ENCODE results near the gene GINS3.
"Not testable (repeated sequence)": the region's sequence is repeated elsewhere in the genome, so short reads cannot be mapped to it uniquely, and the experiment has no call there.

The GINS3 gene

GRCh38 chr16:58411736-58412614 lies 19.7 kb downstream of the GINS3 start:
- Histone ChIP-seq H3K9ac (no peak overlapping the region), H3K27ac (no peak overlapping the region), H3K4me3 (no peak overlapping the region), H3K9me3 (no peaks in the 10 kb centered on the region), H3K27me3 (no peaks in the 10 kb centered on the region), H3K4me1 (peaks cover 89% of the 10 kb centered on the region), H4K20me1 (no peaks in the 10 kb centered on the region), H3K36me3 (no peaks in the 10 kb centered on the region), H3K4me2 (peak overlapping the region; percentile 36)
- TF ChIP-seq Cebpa-rat (IDR thresholded peaks at IDR 0.05) = no peak

GRCh38 chr16:58412615-58412970 lies 20.3 kb downstream of the GINS3 start:
- H4K20me1 ChIP-seq, H3K36me3 ChIP-seq, H3K4me3 ChIP-seq, H3K9ac ChIP-seq, H3K27ac ChIP-seq, H3K9me3 ChIP-seq, H3K27me3 ChIP-seq: not testable (repeated sequence)
- Histone ChIP-seq H3K4me1 (peaks cover 89% of the 10 kb centered on the region), H3K4me2 (peak overlapping the region; percentile 67)

DNA sequence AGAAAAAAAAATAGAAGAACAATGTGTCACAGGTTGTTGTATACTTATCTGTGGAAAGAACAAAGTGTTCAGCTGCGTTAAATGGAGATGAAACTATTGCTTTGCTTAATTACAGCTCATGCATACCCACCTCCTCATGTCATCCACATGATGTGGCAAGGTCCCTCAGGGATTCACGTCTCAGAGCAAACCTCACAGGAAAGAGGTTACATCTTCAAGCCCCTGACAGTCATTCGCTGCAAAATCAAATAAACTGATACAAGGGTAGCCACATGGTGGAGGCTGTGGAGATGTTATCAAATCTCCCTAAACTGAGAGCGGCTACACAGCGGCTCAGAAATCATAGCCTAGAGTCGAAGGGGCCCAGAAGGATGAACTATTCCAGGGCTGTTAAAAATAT lies 21.1 kb downstream of the GINS3 start:
- Histone ChIP-seq H4K20me1 (no peaks in the 10 kb centered on the region), H3K4me2 (peak overlapping the region; percentile 67), H3K9ac (no peak overlapping the region), H3K27me3 (no peaks in the 10 kb centered on the region), H3K27ac (no peak overlapping the region), H3K4me3 (no peak overlapping the region), H3K36me3 (no peaks in the 10 kb centered on the region), H3K9me3 (no peaks in the 10 kb centered on the region), H3K4me1 (peaks cover 94% of the 10 kb centered on the region)
- peak; percentile 50; the same call in 1 of the 2 replicates for TF ChIP-seq Cebpa-rat (IDR thresholded peaks at IDR 0.05)

DNA sequence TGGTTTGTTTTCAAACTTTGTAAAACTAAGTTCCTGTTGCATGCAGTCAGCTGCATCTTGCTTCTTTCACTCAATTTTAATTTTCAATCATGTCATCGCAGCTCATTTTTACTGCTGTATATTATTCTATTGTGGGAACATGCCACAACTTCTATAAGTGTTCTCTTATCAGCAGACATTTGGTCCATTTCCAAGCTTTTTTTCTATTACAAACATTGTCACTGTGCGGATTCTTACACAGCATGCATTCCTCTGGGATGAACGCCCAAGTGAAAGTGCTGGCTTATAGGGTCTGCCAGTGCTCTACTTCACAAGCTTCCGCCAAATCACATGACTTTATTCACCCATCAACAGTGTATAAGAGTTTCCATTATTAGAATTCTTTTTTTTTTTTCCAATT lies 22.7 kb downstream of the GINS3 start:
- H3K36me3 ChIP-seq = no peaks in the 10 kb centered on the region
- no peak overlapping the region for H3K27ac ChIP-seq
- no peak for TF ChIP-seq Cebpa-rat (IDR thresholded peaks at IDR 0.05)
- no peaks in the 10 kb centered on the region for H3K27me3 ChIP-seq
- H3K4me1 ChIP-seq = peaks cover 97% of the 10 kb centered on the region
- no peak overlapping the region for H3K4me3 ChIP-seq
- no peak overlapping the region for H3K9ac ChIP-seq
- H3K4me2 ChIP-seq = no peak overlapping the region
- H3K9me3 ChIP-seq = no peaks in the 10 kb centered on the region
- H4K20me1 ChIP-seq = no peaks in the 10 kb centered on the region

DNA sequence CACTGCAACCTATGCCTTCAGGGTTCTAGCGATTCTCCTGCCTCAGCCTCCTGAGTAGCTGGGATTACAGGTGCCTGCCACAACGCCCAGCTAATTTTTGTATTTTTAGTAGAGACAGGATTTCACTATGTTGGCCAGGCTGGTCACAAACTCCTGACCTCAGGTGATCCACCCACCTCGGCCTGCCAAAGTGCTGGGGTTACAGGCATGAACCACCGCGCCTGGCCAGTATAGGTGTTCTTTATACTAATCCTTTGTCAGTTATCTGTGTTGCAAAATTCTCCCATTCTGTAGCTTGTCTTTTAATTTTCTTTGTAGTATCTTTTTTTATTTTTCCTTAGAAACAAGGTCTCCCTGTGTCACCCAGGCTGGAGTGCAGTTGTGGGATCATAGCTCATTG lies 23.7 kb downstream of the GINS3 start:
- H3K9me3 ChIP-seq, H3K36me3 ChIP-seq, H3K27me3 ChIP-seq, H4K20me1 ChIP-seq, H3K9ac ChIP-seq, H3K27ac ChIP-seq, H3K4me3 ChIP-seq: not testable (repeated sequence)
- peak overlapping the region; percentile 73 for H3K4me2 ChIP-seq
- peaks cover 99% of the 10 kb centered on the region for H3K4me1 ChIP-seq

DNA sequence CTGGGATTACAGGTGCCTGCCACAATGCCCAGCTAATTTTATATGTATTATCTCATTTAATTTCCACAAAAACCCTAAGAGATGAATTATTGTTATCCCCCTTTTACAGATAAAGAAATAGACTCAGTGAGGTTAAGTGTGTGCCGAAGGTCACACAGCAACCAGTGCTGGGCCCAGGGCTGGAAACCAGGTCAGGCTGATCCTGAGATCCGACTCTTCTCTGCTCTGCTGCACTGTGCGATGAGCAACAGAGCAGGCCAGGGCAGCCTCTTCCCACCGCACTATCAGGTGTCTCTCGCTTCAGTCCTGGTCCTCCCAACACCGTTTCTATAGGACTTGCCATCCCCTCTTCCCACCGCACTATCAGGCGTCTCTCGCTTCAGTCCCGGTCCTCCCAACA lies 24.8 kb downstream of the GINS3 start:
- no peak for TF ChIP-seq Cebpa-rat (IDR thresholded peaks at IDR 0.05)
- H3K4me1 ChIP-seq = peaks cover 99% of the 10 kb centered on the region

DNA sequence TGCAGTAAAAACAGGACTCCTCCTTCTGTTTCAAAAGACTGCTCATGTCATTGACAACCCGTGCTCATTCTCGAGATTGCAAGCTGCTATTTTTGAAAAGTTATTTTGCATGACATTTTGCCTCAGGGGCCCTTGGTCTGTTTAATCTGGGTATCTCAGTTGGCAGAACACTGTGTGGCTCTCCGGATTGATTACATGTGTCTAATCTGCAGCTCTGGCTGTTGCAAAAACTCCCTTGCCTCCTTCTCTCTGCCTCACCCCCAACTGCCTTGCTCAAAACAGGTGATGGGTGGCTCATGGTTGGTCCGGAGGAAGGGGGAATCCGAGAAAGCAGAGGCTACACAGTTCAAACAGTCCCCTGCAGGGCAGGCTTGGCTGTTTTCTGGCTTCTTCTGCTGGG lies 25.3 kb downstream of the GINS3 start:
- Histone ChIP-seq H3K4me2 (peak overlapping the region; percentile 73), H3K9me3 (no peaks in the 10 kb centered on the region), H3K4me3 (no peak overlapping the region), H3K9ac (0 out of 2 replicates have a peak overlapping the region, but pooled peaks have one; percentile 0), H4K20me1 (no peaks in the 10 kb centered on the region), H3K27me3 (no peaks in the 10 kb centered on the region), H3K27ac (0 out of 2 replicates have a peak overlapping the region, but pooled peaks have one; percentile 15), H3K4me1 (peaks cover 99% of the 10 kb centered on the region), H3K36me3 (no peaks in the 10 kb centered on the region)
- TF ChIP-seq Cebpa-rat (IDR thresholded peaks at IDR 0.05) = no peak

More for the DNA sequence above, 24.8 kb downstream of the GINS3 start:
- no peaks in the 10 kb centered on the region for H3K9me3 ChIP-seq
- H3K4me3 ChIP-seq = no peak overlapping the region
- H3K36me3 ChIP-seq = no peaks in the 10 kb centered on the region
- H3K27ac ChIP-seq = 0 out of 2 replicates have a peak overlapping the region, but pooled peaks have one; percentile 3
- peak overlapping the region; percentile 73 for H3K4me2 ChIP-seq
- H3K27me3 ChIP-seq = no peaks in the 10 kb centered on the region
- H4K20me1 ChIP-seq = no peaks in the 10 kb centered on the region
- no peak overlapping the region for H3K9ac ChIP-seq

DNA sequence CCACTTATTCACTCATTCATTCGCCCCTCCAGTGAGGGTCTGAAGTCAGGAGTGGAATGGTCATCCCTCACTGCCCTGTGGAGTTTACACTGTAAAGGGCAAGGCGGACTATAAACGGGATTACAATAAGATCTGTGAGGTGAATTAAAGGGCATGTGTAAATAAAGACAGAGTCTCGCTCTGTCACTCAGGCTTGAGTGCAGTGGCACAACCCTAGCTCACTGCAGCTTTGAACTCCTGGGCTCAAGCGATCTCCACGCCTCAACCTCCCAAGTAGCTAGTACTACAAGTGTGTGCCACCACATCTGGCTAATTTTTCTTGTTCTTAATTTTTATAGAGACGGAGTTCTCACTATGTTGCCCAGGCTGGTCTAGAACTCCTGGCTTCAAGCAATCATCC lies 25.8 kb downstream of the GINS3 start:
- H3K4me2 ChIP-seq = peak overlapping the region; percentile 73
- H3K9me3 ChIP-seq = no peaks in the 10 kb centered on the region
- H3K27me3 ChIP-seq = no peaks in the 10 kb centered on the region
- no peaks in the 10 kb centered on the region for H3K36me3 ChIP-seq
- H3K27ac ChIP-seq = 0 out of 2 replicates have a peak overlapping the region, but pooled peaks have one; percentile 15
- H3K4me1 ChIP-seq = peaks cover 97% of the 10 kb centered on the region
- no peak overlapping the region for H3K4me3 ChIP-seq
- peak overlapping the region; percentile 15; the same call in 1 of the 2 replicates for H3K9ac ChIP-seq
- no peak for TF ChIP-seq Cebpa-rat (IDR thresholded peaks at IDR 0.05)
- no peaks in the 10 kb centered on the region for H4K20me1 ChIP-seq

- Histone ChIP-seq H3K27ac (0 out of 2 replicates have a peak overlapping the region, but pooled peaks have one; percentile 28), H3K4me3 (no peak overlapping the region), H4K20me1 (no peaks in the 10 kb centered on the region), H3K36me3 (no peaks in the 10 kb centered on the region), H3K4me2 (peak overlapping the region; percentile 73), H3K4me1 (peaks cover 91% of the 10 kb centered on the region), H3K9me3 (no peaks in the 10 kb centered on the region), H3K9ac (peak overlapping the region; percentile 15; the same call in 1 of the 2 replicates), H3K27me3 (no peaks in the 10 kb centered on the region)
- TF ChIP-seq Cebpa-rat (IDR thresholded peaks at IDR 0.05) = no peak
Observed at GRCh38 chr16:58418601-58419000, 26.3 kb downstream of the GINS3 start.

DNA sequence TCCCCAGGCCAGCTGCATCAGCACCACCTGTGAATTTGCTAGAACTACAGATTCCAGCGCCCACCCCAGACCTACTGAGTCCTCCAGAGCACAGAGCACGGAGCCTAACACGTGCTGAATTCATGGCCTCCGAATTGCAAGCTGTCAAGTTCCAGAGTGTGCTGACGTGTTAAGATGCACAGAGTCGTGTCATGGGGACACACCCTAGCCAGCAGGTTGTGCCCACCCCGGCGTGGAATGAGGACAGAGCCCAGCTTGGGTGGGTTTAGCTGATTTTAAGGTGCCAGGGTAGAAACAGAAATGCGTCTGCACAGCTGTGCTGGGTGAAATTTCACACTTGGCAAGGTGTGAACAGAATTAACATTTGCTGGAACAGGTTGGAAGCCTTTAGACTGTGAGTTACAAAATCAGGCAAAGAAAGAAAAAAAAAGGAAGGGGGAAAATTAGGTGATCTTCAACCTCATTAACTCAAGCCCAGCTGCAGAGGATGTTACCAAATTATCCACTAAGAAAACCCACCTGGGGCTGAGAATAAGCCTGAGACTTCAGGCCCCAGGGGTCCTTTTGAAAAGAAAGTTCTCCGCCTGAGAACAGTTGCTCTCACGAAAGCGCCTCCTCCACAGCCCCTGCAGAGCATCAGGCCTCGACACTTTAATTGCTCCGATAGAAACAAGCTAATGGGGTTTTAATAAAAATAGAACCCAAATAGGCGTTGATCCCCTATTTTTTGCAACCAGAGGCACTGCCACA lies 27.1 kb downstream of the GINS3 start:
- H4K20me1 ChIP-seq = no peaks in the 10 kb centered on the region
- peaks cover 88% of the 10 kb centered on the region for H3K4me1 ChIP-seq
- peak overlapping the region; percentile 73 for H3K4me2 ChIP-seq
- H3K27ac ChIP-seq = no peak overlapping the region
- H3K36me3 ChIP-seq = no peaks in the 10 kb centered on the region
- no peak overlapping the region for H3K4me3 ChIP-seq
- H3K9ac ChIP-seq = peak overlapping the region; percentile 12; the same call in 1 of the 2 replicates
- H3K9me3 ChIP-seq = no peaks in the 10 kb centered on the region
- no peaks in the 10 kb centered on the region for H3K27me3 ChIP-seq
- 0 out of 2 replicates have a peak, but pooled peaks have one; percentile 10 for TF ChIP-seq Cebpa-rat (IDR thresholded peaks at IDR 0.05)

Data from BLaER1 (cell line).